Esophagus squamous epithelium (tissue), 4 donors: ENCODE data around the gene SPDL1.

Experiments used
- POLR2A ChIP-seq, 4 donors: fragments of 450-650 bp; IDR thresholded peaks; one replicate each; pipeline ENCODE4 v1.6.1; 2017; ENCODE audit warnings: antibody characterized with exemption in 4 of 4, mild to moderate bottlenecking in 4 of 4, moderate library complexity in 3 of 4
- TF ChIP-seq, protein P1 (sequence below), 6 experiments: fragments of 450-650 bp in 4 of 6; fragments of 200-600 bp in 2 of 6; sonication (generic) in 2 of 6; IDR thresholded peaks; one replicate each; pipeline ENCODE4 v1.5.1; 2016 to 2019; ENCODE audit warnings: antibody characterized with exemption in 6 of 6, mild to moderate bottlenecking in 4 of 6, moderate library complexity in 4 of 6

GRCh38 chr5:169557838-169558237, 25.7 kb upstream of the SPDL1 start:
- no peak for TF ChIP-seq POLR2A (IDR thresholded peaks at IDR 0.05)
- TF ChIP-seq, protein P1, sequence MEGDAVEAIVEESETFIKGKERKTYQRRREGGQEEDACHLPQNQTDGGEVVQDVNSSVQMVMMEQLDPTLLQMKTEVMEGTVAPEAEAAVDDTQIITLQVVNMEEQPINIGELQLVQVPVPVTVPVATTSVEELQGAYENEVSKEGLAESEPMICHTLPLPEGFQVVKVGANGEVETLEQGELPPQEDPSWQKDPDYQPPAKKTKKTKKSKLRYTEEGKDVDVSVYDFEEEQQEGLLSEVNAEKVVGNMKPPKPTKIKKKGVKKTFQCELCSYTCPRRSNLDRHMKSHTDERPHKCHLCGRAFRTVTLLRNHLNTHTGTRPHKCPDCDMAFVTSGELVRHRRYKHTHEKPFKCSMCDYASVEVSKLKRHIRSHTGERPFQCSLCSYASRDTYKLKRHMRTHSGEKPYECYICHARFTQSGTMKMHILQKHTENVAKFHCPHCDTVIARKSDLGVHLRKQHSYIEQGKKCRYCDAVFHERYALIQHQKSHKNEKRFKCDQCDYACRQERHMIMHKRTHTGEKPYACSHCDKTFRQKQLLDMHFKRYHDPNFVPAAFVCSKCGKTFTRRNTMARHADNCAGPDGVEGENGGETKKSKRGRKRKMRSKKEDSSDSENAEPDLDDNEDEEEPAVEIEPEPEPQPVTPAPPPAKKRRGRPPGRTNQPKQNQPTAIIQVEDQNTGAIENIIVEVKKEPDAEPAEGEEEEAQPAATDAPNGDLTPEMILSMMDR (IDR thresholded peaks at IDR 0.05), result no peak
